Measurements from ENCODE around the gene GPR87.

GPR87 gene

GRCh38 chr3:151316267-151316991, at the start of gene GPR87:
Gene GPR87, minus strand, starts transcription at chr3:151316820. Its CDS starts 16,720 bp downstream, at chr3:151300100.
- Histone ChIP-seq H3K4me3 (peak within 1 kb of the TSS; percentile 16 to 38 (median 21)), H3K27ac (peak within 1 kb of the TSS in 20 of 21 experiments; percentile 24 to 89 (median 78))

- Histone ChIP-seq H3K27ac (no peak overlapping the region), H3K4me3 (no peak overlapping the region)
Measured at GRCh38 chr3:151362751-151363174, 46.1 kb upstream of the GPR87 start.

GRCh38 chr3:151357463-151357850, 40.8 kb upstream of the GPR87 start:
- H3K27ac ChIP-seq, result no peak overlapping the region
- no peak overlapping the region for H3K4me3 ChIP-seq

GRCh38 chr3:151356794-151357462, 40.3 kb upstream of the GPR87 start:
- Histone ChIP-seq H3K4me3 (no peak overlapping the region), H3K27ac (no peak overlapping the region)

GRCh38 chr3:151351648-151352047, 35.0 kb upstream of the GPR87 start:
- peak overlapping the region in 3 of 21 experiments; percentile 13 to 24 (median 19) for H3K27ac ChIP-seq
- no peak overlapping the region for H3K4me3 ChIP-seq

- H3K4me3 ChIP-seq, result no peak overlapping the region
Measured at GRCh38 chr3:151351219-151351618, 34.6 kb upstream of the GPR87 start.

GRCh38 chr3:151350656-151351055, 34.0 kb upstream of the GPR87 start:
- Histone ChIP-seq H3K4me3 (no peak overlapping the region), H3K27ac (no peak overlapping the region)

More at GRCh38 chr3:151351219-151351618, 34.6 kb upstream of the GPR87 start:
- peak overlapping the region in 3 of 21 experiments; percentile 13 to 24 (median 19) for H3K27ac ChIP-seq

GRCh38 chr3:151347432-151347831, 30.8 kb upstream of the GPR87 start:
- no peak overlapping the region for H3K27ac ChIP-seq
- H3K4me3 ChIP-seq, result no peak overlapping the region

- Histone ChIP-seq H3K27ac (peak overlapping the region in 5 of 21 experiments; percentile 1 to 72 (median 47)), H3K4me3 (no peak overlapping the region)
Measured at GRCh38 chr3:151346292-151346691, 29.7 kb upstream of the GPR87 start.

- H3K27ac ChIP-seq, result peak overlapping the region in 11 of 21 experiments; percentile 1 to 72 (median 34)
- no peak overlapping the region for H3K4me3 ChIP-seq
Measured at GRCh38 chr3:151345859-151346258, 29.2 kb upstream of the GPR87 start.

GRCh38 chr3:151331696-151332095, 15.1 kb upstream of the GPR87 start:
- peak overlapping the region in 3 of 21 experiments; percentile 6 to 51 (median 14) for H3K27ac ChIP-seq
- H3K4me3 ChIP-seq, result no peak overlapping the region

- Histone ChIP-seq H3K27ac (peak overlapping the region in 2 of 21 experiments; percentile 14 to 51), H3K4me3 (no peak overlapping the region)
Measured at GRCh38 chr3:151330899-151331298, 14.3 kb upstream of the GPR87 start.

GRCh38 chr3:151330379-151330778, 13.8 kb upstream of the GPR87 start:
- Histone ChIP-seq H3K4me3 (no peak overlapping the region), H3K27ac (no peak overlapping the region)

- Histone ChIP-seq H3K4me3 (peak within 1 kb of the TSS; percentile 0 to 36 (median 20)), H3K27ac (peak within 1 kb of the TSS in 12 of 21 experiments; percentile 1 to 66 (median 24))
Measured at GRCh38 chr3:151329363-151329762, 12.7 kb upstream of the GPR87 start, which contains the start of gene P2RY13. Gene P2RY13, minus strand, starts transcription at chr3:151329549. Its CDS starts 21 bp downstream, at chr3:151329528.

GRCh38 chr3:151328298-151328995, 11.8 kb upstream of the GPR87 start:
- H3K4me3 ChIP-seq, result peak overlapping the region; percentile 0 to 36 (median 20)
- peak overlapping the region in 13 of 21 experiments; percentile 1 to 66 (median 26) for H3K27ac ChIP-seq

GRCh38 chr3:151327571-151328198, 11.1 kb upstream of the GPR87 start:
- H3K4me3 ChIP-seq, result peak overlapping the region in 4 of 7 experiments; percentile 15 to 36 (median 21)
- H3K27ac ChIP-seq, result peak overlapping the region in 11 of 21 experiments; percentile 1 to 66 (median 26)

GRCh38 chr3:151322511-151322910, 5.9 kb upstream of the GPR87 start:
- Histone ChIP-seq H3K4me3 (no peak overlapping the region), H3K27ac (no peak overlapping the region)

- peak overlapping the region in 2 of 21 experiments; percentile 72 to 89 for H3K27ac ChIP-seq
- no peak overlapping the region for H3K4me3 ChIP-seq
Measured at GRCh38 chr3:151321526-151321925, 4.9 kb upstream of the GPR87 start.

- peak overlapping the region in 15 of 21 experiments; percentile 3 to 89 (median 62) for H3K27ac ChIP-seq
- no peak overlapping the region for H3K4me3 ChIP-seq
Measured at GRCh38 chr3:151320131-151320530, 3.5 kb upstream of the GPR87 start.
